Transverse colon (tissue), 4 donors: ENCODE measurements around the gene RBBP8.

Experiments used
- CTCF ChIP-seq, 5 experiments: fragments of 200-600 bp in 3 of 5; fragments of 450-650 bp in 2 of 5; sonication (generic) in 3 of 5; IDR thresholded peaks; 1 replicate in 2 of 5; 2 replicates in 3 of 5; pipeline ENCODE4 v1.5.1; 2016 to 2017; ENCODE audit warnings: antibody characterized with exemption in 5 of 5, inconsistent platforms in 3 of 5, mild to moderate bottlenecking in 2 of 5, moderate library complexity in 1 of 5
- POLR2A ChIP-seq: fragments of 450-650 bp; IDR thresholded peaks from one replicate; pipeline ENCODE4 v1.6.1; 2016; ENCODE audit warnings: antibody characterized with exemption, mild to moderate bottlenecking, moderate library complexity
- POLR2AphosphoS5 ChIP-seq, 3 donors: sonication (generic); formaldehyde crosslinking; IDR thresholded peaks; one replicate each; pipeline ENCODE4 v1.6.1; 2016; ENCODE audit warnings: antibody characterized with exemption in 3 of 3

- TF ChIP-seq CTCF (IDR thresholded peaks at IDR 0.05): no peak
- TF ChIP-seq POLR2AphosphoS5 (IDR thresholded peaks at IDR 0.05): no peak
- TF ChIP-seq POLR2A: no peak
Measured at GRCh38 chr18:22926454-22926853, 6.7 kb upstream of the RBBP8 start.
